Thyroid gland (tissue), 4 donors: Measurements from ENCODE around the gene LANCL1.

ENCODE experiments used
- POLR2A ChIP-seq, 2 donors: fragments of 450-650 bp; IDR thresholded peaks; one replicate each; pipeline ENCODE4 v1.6.1; 2017; ENCODE audit warnings: antibody characterized with exemption in 2 of 2, mild to moderate bottlenecking in 2 of 2, moderate library complexity in 1 of 2
- TF ChIP-seq, protein P1 (sequence below), 6 experiments: fragments of 200-600 bp in 3 of 6; fragments of 450-650 bp in 3 of 6; sonication (generic) in 3 of 6; IDR thresholded peaks; one replicate each; pipeline ENCODE4 v1.5.1; 2016 to 2019; ENCODE audit warnings: antibody characterized with exemption in 6 of 6, mild to moderate bottlenecking in 2 of 6, inconsistent platforms in 1 of 6, moderate library complexity in 1 of 6

DNA sequence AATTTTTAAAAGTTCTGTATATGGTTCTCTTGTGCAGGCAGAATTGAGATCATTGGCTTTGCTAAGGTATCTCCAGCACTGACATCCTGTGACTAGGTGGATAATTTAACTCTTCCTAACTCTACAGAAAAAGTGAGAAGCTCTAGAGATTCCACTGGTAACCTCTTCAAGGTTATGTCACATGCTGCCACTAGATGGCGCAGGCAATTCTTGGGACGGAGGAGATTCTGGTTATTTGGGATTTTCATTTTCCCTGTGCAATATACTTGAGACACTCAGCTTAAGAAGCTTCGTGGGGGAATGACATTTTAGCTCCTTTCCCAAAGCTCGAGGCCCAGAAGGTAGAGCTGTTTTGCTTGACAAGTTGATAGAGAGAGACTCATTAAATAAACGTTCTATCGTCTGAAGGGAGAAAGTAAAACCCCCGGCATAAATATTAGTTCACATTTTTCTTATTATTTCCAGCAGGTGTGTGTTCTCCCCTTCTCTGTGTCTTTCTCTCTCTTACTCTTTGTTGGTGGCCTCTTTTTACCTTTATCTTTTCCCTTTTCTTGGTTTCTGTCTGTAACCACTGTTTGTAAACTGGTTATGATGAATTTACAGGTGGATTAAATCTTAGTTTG is 26.6 kb upstream of the LANCL1 start:
- TF ChIP-seq, protein P1, sequence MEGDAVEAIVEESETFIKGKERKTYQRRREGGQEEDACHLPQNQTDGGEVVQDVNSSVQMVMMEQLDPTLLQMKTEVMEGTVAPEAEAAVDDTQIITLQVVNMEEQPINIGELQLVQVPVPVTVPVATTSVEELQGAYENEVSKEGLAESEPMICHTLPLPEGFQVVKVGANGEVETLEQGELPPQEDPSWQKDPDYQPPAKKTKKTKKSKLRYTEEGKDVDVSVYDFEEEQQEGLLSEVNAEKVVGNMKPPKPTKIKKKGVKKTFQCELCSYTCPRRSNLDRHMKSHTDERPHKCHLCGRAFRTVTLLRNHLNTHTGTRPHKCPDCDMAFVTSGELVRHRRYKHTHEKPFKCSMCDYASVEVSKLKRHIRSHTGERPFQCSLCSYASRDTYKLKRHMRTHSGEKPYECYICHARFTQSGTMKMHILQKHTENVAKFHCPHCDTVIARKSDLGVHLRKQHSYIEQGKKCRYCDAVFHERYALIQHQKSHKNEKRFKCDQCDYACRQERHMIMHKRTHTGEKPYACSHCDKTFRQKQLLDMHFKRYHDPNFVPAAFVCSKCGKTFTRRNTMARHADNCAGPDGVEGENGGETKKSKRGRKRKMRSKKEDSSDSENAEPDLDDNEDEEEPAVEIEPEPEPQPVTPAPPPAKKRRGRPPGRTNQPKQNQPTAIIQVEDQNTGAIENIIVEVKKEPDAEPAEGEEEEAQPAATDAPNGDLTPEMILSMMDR (IDR thresholded peaks at IDR 0.05), result peak; percentile 56 to 94 (median 68)
- TF ChIP-seq POLR2A (IDR thresholded peaks at IDR 0.05), result no peak
